Adipose tissue (tissue), 3 donors: ENCODE data around the gene LGI1. TPM values are rescaled to one million over a fixed set of nuclear protein-coding genes. Genes with fewer than 3 reads are reported as not detected.

Experiments
- H3K27ac ChIP-seq: one replicate; pipeline ENCODE4 v1.5.1; 2013; ENCODE audit warnings: low read depth, low read length
- WGBS, 3 donors: extraction: QIAGEN DNeasy Blood & Tissue Kit; methylation state at CpG; one replicate each; pipeline ENCODE4 v1.1.7; 2013; 5-methylcytosine and 5-hydroxymethylcytosine counted together
- polyA plus RNA-seq, 3 donors: library from polyadenylated mRNA; stranded (reverse); fragments of 200-250 nt; gene quantifications; one replicate each; pipeline ENCODE4 v1.2.3, GENCODE V29; 2013
- donor health status: healthy with polysubstance abuse.
- donor health status: Bipolar disorder and iron deficiency.
- donor health status: healthy.

Gene LGI1
- polyA plus RNA-seq, 3 donors = 0.03 to 0.06 TPM; not detected in 1

DNA sequence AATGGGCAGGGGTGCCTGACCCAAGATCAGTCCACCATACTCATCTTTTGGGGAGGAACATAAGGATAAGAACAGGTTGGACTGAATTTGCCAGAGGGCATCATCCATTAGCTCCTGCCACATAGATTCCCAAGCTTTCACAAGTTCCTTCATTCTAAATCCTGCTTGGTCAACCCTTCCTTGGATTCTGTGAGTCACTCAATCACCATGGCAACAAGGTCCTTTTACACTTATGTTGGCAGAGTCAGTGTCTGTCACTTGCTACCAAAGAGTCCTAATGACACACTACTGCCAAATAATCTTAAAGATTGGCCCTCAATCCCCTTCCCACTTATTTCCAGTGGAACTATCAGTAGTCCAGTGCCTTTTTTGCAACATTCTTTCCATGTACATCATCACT lies 5.0 kb upstream of the LGI1 start:
- H3K27ac ChIP-seq = no peak overlapping the region

DNA sequence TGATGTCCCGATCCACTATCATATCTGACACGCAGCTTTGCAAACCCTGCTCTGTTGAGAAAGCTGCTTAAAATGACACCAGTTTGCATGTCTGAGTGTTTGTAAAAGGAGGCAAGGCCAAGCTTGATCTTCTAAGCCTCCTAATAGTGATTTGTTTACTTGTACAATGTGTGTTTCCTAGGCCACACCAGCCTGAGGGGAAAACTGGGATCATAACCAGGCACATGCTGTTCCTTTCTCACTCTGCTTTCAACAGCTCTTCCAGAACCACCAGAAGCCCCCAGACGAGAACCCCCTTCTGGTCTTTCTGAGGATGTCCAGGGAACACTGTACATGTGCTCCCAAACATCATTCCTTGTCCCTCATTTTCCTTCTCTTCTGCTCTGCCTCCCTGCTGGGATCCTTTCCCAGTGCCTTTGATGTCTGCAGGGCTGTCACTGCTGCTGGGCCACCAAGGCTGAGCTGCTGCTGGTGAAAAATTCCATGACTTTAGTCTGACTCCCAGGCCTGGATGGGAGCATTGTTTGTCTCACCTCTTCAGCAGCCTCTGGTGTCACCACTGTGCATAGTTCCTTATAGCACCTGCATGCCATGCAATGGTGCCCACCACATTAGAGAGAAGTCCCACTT lies 4.0 kb upstream of the LGI1 start:
- WGBS, 3 donors = 51 to 81% (median 78%) methylated on average over 3 of the region's 3 CpGs
- no peak overlapping the region for H3K27ac ChIP-seq

DNA sequence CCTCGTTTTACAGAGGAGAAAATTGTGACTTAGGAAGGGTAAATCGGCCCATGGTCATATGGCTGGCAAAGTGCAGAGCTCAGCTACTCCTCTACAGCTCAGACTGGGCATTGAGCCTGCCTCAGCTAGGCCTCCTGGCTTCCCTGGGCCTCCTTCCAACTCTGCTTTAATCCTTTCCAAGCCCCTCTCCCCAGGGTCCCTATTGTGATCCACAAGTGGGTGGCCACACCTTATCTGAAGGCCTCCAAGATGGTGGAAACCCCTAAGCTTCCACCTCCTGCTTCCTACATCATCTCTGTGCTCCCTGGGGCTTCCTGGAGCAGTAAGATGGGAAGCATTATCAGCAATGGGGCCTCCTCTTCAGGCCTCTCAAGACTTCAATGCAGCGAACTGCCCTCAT lies 3.0 kb upstream of the LGI1 start:
- 74 to 84% (median 78%) methylated on average over 3 of the region's 3 CpGs for WGBS, 3 donors
- H3K27ac ChIP-seq = no peak overlapping the region

DNA sequence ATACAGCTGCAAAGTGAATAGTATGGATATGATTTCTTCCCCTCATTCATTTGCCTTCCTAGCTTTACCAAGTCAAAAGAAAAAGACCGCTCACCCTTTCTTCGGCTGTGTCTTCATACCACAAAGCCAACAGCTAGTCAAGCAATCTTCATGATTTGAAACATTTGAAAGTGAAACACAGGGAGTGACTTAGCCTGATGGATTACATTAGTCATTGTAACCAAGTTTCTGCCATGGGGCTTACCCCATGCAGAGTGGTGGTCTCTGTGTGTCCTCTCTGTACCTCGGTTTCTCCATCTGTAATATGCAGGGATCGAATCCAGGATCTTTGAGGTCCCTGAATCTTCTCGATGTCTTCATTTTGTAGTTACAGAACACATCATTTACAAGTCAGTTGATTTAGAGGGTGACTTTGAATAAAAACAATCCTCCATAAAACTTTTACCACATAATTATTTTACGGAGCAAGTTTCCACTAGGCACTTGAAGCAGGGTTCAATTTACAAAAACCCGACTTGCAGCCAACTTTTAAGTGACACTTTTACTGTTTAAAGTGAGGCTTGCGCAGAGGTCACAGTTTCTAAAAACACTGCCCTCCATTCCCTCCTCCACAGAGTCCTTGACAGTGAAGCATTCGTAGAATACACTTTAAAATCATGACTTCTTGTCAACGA lies 2.2 kb upstream of the LGI1 start:
- WGBS, 3 donors = 74 to 84% (median 83%) methylated on average over 10 of the region's 10 CpGs
- H3K27ac ChIP-seq = no peak overlapping the region

DNA sequence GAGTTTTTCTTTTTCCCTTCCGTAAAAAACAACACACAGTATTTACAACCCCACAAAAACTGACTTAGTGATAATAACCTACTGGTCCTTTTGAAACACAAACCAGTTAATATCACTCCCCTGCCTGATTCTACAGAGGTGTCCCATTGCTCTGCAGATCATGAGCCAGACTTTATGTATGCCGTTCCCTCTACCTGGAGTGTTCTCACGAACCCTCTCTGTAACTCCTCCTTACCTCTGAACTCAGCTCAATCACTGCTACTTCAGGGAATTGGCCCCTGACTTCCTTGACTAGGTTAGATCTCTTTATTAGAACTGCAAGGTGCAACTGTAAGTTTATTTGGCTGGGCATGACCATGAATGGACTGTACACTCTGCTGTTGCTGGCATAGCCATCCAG lies 1.6 kb upstream of the LGI1 start:
- 64 to 73% (median 70%) methylated on average over 3 of the region's 3 CpGs for WGBS, 3 donors
- H3K27ac ChIP-seq = no peak overlapping the region

DNA sequence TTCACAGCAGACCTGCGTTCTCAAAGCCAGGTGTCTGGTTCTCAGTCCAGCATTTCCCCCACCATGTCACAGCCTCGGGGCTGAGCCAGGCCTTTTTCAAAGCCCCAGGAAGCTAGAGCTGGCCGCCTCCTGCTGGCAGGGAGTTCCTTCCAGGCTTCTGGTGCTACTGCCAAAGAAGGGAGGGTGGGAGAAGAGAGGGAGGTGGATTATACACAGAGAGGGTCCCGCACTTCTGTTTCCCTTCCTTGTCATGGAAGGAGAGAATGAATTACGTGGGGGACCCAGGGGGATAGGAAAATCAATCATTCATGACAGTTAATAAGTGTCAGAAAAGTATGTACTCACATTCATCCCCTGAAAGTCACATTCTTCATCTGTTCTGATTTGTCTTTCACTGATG lies 600 bp upstream of the LGI1 start:
- WGBS, 3 donors = 28 to 33% (median 29%) methylated on average over 5 of the region's 5 CpGs
- no peak overlapping the region for H3K27ac ChIP-seq

DNA sequence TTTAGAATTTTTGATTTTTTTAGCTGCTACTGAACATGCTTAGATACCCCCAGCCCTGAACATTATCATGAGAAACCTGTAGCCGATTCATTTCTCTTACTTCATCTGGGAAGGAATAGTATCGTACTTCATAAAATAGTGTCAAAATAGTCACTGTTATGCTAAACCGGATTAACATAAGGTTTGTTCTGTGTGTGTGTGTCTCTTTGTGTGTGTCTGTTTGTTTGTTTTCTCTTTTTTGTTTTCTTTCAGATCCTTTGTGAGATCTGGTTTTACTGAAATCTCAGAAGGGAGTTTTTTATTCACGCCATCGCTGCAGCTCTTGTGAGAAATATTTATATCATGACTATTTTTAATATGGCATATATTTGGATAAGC lies 761 bp downstream of the LGI1 start:
- no peak overlapping the region for H3K27ac ChIP-seq
- WGBS, 3 donors = 42 to 60% (median 54%) methylated on average over 5 of the region's 5 CpGs

DNA sequence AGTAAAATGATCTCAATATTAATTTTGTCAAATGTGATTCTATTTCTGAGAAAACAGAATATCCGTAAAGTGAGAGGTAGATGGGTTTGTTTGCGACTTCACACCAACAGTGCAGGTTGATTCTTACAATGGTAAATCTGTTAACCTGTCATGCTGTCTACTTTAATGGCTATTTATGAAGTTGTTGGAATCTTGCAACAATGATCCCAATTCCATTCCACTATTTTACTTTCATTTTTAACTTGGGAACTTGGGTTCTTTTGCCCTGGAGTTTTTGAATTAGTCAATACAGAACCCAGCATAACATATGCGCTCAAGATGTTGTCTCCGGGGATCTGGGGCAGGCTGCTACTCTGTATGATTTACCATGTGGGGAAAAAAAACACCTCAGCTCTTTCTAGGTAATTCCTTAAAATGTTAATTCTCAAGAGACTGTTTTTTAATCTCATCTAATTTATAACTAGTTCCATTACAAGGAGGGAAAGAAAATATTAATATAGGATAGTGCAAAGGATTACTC lies 1.2 kb downstream of the LGI1 start:
- no peak overlapping the region for H3K27ac ChIP-seq
- WGBS, 3 donors = 62 to 78% (median 64%) methylated on average over 4 of the region's 4 CpGs

DNA sequence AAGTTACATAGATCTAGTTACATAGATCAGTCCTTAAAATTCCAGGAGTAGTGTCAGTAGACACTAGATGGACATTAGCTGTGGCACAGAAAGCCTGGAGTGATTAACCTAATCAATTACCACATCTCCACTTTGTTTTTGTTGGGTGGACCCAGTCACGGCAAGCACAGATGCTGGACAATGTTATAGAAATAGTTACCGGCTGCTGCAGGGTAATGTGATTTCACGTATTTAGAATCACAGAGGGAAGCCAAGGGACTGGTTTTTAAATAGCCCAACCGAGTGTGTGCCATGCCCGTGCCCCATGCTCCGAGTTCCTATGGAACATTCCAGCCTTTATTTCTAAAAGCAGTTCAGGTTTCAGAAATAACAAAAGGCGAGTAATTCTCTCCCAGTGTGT lies 2.8 kb downstream of the LGI1 start:
- WGBS, 3 donors = 71 to 88% (median 79%) methylated on average over 7 of the region's 7 CpGs
- H3K27ac ChIP-seq = no peak overlapping the region

DNA sequence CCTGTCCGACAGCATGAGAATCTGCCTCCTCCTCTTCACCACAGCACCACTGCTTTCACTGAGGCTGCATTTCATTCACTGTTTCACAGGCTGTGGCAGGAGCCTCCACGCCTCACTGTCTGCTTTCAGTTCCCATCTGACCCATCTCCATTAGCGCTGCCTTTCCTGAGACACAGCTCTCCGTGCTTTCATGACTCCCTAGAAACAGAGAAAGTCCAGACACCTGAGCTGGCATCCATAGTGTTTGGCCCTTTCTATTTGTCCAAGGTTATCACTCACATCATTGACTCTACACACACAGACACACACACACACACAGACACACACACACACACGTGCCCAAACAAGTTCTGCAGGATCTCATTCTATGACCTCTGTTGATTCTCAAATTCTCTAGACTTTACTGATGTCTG lies 5.2 kb downstream of the LGI1 start:
- H3K27ac ChIP-seq = no peak overlapping the region
- WGBS, 3 donors = 32 to 59% (median 52%) methylated on average over 5 of the region's 5 CpGs

DNA sequence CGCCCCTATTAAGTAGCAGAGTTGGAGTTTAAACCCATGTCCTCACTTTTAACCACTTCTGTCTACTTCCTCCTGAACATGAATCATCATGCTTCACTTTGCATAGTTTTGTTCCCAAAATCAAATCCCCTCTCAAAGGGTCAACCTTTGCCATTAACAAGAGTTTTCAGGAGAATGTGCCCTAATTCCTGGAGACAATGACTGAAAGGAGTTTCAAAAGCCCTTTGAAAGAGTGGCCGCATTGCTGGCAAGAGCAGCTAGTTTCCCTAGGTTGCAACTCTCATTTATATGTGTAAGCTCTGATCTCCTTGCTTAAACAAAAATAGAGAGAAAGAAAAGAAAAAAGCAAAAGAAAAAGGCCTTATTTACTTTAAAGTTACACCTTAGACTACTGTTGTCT lies 9.2 kb downstream of the LGI1 start:
- 77 to 94% (median 91%) methylated on average over 2 of the region's 2 CpGs for WGBS, 3 donors

DNA sequence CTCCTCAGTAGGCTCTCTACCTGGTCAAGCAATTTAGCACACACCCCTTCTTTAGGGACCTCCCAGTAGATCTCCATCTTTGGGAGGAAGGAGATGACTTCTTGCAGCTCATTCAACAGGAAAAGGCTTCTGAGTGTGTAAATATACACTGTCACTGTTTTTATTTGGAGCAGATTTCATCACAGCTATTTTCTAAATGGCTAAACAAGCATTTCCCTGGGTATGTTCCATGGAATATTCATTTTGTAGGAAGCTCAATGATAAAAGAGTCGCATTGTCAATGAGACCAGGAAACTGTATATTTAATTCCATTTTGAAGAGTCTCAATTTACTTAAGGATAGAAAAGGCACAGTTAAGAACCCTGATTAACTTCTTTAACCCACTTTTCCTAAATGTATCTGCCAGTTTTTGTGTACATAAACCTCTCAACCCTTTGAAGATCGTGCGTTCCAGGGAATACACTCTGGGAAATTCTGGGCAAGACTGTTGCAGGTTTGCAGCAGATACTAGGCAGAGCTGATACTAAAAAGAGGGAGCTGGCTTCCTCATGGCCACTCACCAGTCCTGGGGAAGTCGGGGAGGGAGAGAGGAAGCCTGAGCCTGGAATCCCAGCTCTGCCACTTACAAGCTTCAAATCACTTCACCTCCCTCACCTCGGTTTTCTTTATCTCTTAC lies 10.1 kb downstream of the LGI1 start:
- WGBS, 3 donors = 54 to 65% (median 64%) methylated on average over 5 of the region's 5 CpGs
- H3K27ac ChIP-seq = no peak overlapping the region

More for the DNA sequence above, 9.2 kb downstream of the LGI1 start:
- no peak overlapping the region for H3K27ac ChIP-seq

DNA sequence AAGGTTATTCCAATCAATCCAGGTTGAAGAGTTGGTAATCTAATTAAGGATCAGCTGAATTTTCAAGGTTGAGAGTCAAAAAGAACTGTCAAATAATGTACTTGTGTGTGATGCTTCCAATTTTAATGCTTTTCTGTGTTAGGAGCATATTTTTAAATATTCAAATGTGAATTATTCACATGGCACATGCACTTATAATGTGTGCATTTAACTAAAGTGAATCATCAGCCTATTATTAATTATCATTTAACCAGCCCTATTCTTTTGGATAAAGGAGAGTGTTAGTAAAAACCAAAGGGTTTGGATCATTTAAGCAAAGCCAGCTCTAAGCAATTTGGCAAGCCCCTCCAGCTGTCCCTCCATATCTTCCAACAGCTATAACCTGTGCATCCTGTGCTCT lies 11.2 kb downstream of the LGI1 start:
- H3K27ac ChIP-seq = no peak overlapping the region

DNA sequence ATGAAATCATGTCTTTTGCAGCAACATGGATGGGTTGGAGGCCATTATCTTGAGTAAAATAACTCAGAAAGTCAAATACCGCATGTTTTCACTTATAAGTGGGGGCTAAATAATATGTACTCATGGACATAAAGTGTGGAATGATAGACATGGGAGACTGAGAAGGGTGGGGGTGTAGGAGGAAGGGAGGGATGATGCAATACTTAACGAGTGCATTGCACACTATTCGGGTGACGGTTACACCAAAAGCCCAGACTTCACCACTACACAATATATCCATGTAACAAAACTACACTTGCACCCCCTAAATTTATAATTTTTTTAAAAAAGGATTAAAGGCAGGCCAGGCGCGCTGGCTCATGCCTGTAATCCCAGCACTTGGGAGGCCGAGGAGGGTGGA lies 13.6 kb downstream of the LGI1 start:
- WGBS, 3 donors = 71 to 75% (median 74%) methylated on average over 7 of the region's 7 CpGs
- H3K27ac ChIP-seq = no peak overlapping the region

DNA sequence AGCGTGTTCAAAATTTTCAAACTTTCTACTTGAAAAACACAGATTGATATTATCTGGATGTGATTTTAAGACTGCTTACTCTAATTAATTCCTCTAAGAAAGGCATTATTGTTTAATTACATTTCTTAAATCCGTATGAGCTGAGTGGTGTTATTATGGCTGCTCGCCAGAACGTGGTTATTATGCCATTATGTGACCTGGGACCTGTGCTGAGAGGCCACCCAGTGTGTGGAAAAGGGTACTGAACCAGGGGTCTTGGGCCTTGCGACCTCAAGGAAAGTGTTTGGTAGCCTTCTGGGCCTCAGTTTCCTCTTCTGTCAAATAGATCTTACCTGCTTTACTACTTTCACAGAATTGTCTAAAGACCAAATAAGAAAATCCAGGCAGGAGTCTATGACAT lies 15.4 kb downstream of the LGI1 start:
- H3K27ac ChIP-seq = no peak overlapping the region
- WGBS, 3 donors = 74 to 79% (median 78%) methylated on average over 5 of the region's 5 CpGs

DNA sequence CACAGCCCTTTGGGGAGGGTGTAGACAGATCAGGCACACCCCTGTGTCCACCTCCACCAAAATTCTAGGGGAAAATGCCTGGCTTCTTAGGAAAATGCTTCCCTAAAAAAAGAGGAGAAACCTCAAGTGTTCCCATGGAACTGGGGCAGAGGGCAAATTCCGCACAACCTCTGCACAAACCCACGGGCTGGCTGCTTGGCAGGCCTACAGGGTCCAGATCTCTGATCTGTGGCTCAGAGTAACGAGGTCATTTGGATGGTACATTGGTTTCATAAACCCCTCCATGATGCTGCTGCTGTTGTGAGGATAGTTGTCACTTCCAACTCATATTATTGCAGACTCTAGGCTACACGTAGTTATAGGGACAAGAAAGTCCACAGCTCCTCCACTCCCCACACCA lies 16.0 kb downstream of the LGI1 start:
- WGBS, 3 donors = 66 to 73% (median 69%) methylated on average over 4 of the region's 4 CpGs
- H3K27ac ChIP-seq = no peak overlapping the region

DNA sequence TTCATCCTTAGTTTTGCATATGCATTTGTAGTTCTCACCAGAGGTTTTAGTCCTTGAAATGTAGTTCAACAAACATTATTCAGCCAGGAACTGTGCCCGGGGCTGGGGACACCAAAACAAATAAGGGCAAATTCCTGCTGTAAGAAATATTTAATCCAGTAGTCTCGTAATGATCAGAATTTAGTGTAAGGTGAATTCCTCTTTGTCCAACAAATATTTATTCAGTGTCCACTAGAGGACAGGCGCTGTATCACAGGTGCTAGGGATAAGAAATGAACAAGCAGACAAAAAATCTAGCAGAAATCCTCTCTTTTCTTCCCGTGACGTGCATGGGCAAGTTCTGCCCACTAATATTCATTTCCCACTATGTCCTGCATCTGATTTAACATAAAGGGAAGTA lies 17.6 kb downstream of the LGI1 start:
- 43 to 87% (median 86%) methylated on average over 5 of the region's 5 CpGs for WGBS, 3 donors
- no peak overlapping the region for H3K27ac ChIP-seq

DNA sequence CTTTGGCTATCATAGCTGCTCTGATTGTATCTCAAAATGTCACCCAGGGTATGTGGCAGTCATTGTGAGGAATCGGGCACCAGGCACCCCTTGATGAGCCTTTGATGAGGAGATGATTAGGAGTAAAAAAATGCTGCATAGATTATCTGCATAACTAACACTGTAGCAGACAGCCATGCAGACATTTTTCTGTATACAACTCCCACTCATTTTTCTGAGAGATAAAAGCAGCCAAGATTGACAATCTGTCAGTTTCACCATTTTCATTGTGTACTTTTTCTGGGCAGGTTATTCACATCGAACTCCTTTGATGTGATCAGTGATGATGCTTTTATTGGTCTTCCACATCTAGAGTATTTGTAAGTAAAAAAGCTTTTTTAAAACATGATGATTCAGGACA lies 19.4 kb downstream of the LGI1 start:
- WGBS, 3 donors = 35 to 50% (median 44%) methylated on average over 2 of the region's 2 CpGs

DNA sequence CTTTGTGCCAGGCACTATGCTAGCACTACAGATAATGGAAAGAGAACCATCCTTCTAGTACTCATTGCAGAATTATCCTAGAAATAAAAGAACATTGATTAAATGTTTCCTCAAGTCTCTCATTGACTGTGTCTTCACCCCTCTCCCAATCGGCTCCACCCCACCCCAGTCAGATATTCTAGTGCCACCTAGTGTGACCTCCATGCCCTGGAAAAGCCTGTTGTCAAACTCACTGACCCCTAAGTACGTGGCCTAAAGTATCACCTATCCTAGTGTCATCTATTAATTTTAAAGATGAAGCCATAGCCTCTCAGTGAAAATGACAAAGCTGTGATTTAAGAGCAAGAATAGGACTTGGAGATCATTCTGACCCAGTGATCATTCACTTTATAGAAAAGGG lies 26.3 kb downstream of the LGI1 start:
- WGBS, 3 donors = 51 to 74% (median 64%) methylated on average over 2 of the region's 2 CpGs
- no peak overlapping the region for H3K27ac ChIP-seq

More for the DNA sequence above, 19.4 kb downstream of the LGI1 start:
- H3K27ac ChIP-seq = no peak overlapping the region
